Upper lobe of left lung (tissue), 6 donors: ENCODE measurements around the gene SH3RF1. TPM values are rescaled to one million over a fixed set of nuclear protein-coding genes. Genes with fewer than 3 reads are reported as not detected.

Source experiments
- ATAC-seq, 2 donors: fragments of 200-7000 bp; cut with Tn5 transposase; one replicate each; pipeline ENCODE4 v1.9.1; 2022; ENCODE audit warnings: mild to moderate bottlenecking in 2 of 2, moderate library complexity in 2 of 2; ENCODE audit not compliant: low FRiP score in 2 of 2
- DNase-seq, 2 donors: peaks; one replicate each; pipeline ENCODE4 v3.0.0-alpha.2; 2019 to 2020
- H3K27ac ChIP-seq, 4 donors: fragments of 200-600 bp; sonication (generic); one replicate each; pipeline ENCODE4 v1.5.1; 2016 to 2019
- H3K27me3 ChIP-seq, 4 donors: fragments of 200-600 bp; sonication (generic); one replicate each; pipeline ENCODE4 v1.5.1; 2017 to 2019
- H3K36me3 ChIP-seq, 4 donors: fragments of 200-600 bp; sonication (generic); one replicate each; pipeline ENCODE4 v1.5.1; 2016 to 2019
- H3K4me1 ChIP-seq, 4 donors: fragments of 200-600 bp; sonication (generic); one replicate each; pipeline ENCODE4 v1.5.1; 2018 to 2019
- H3K4me3 ChIP-seq, 4 donors: fragments of 200-600 bp; sonication (generic); one replicate each; pipeline ENCODE4 v1.5.1; 2017 to 2019; ENCODE audit warnings: mild to moderate bottlenecking in 2 of 4, moderate library complexity in 1 of 4
- H3K9me3 ChIP-seq, 4 donors: fragments of 200-600 bp; sonication (generic); one replicate each; pipeline ENCODE4 v1.5.1; 2018 to 2019
- EP300 ChIP-seq, 4 donors: sonication (generic); formaldehyde crosslinking; IDR thresholded peaks; one replicate each; pipeline ENCODE4 v1.5.1; 2017; ENCODE audit warnings: antibody characterized with exemption in 4 of 4, control low read depth in 2 of 4
- POLR2A ChIP-seq, 4 donors: fragments of 450-650 bp; IDR thresholded peaks; one replicate each; pipeline ENCODE4 v1.5.1; 2016 to 2017; ENCODE audit warnings: antibody characterized with exemption in 4 of 4, mild to moderate bottlenecking in 2 of 4
- POLR2AphosphoS5 ChIP-seq, 2 donors: sonication (generic); formaldehyde crosslinking; IDR thresholded peaks; one replicate each; pipeline ENCODE4 v1.5.1; 2017; ENCODE audit warnings: antibody characterized with exemption in 2 of 2
- WGBS, 2 donors: methylation state at CpG; one replicate each; pipeline ENCODE4 v1.1.5; 2017 to 2018; 5-methylcytosine and 5-hydroxymethylcytosine counted together
- total RNA-seq, 6 donors: library from RNA; depleted of rRNA in 4 of 6; stranded (reverse); fragments of >200 nt in 4 of 6; gene quantifications; one replicate each; pipeline versions ENCODE4 v1.1.0 to v1.2.1, GENCODE V29; 2016 to 2021
- TF ChIP-seq, protein P1 (sequence below), 6 experiments: fragments of 450-650 bp in 4 of 6; fragments of 200-600 bp in 2 of 6; sonication (generic) in 2 of 6; IDR thresholded peaks; one replicate each; pipeline ENCODE4 v1.5.1; 2016 to 2019; ENCODE audit warnings: antibody characterized with exemption in 6 of 6
- donor health status: DM: no; HTN: no; CAD: no; lungs with moderate emphysema.
- donor health status: DM: no; HTN: yes; CAD: no; lungs with severe emphysema.

The SH3RF1 gene
- total RNA-seq, 6 donors from 2014 or later: 27.1 to 38.7 (median 34.3) TPM

DNA sequence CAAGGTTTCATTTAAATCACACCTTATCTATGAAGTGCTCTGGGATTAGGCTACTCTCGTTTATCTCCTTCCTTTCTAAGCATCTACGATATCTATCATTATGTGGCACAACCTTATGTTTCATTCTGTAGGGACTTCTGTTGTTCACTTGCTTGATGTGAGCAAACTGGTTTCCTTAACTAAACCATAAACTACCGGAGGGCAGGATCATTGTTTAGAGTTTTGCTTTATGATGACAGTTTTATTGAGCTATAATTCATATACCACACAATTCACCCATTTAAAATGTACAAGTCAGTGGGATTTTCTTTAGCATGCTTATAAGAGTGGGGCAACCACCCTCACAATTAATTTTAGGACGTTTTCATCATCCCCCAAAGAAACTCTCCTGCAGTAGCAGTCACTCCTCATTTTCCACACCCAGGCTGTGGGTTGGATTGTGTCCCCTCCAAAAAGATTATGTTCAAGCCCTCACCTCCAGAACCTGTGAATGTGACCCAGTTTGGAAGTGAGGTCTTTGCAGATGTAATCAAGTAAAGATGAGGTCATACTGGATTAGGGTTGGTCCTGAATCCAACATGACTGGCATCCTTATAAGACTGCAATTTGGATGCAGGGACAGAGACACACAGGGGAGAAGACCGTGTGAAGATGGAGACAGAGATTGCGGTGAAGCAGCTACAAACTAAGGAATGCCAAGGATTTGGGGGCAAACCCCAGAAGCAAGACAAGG lies 42.1 kb upstream of the SH3RF1 start:
- H3K4me1 ChIP-seq: peaks cover 0 to 21% (median 18%) of the 10 kb centered on the region in 4 donors
- no peak overlapping the region for H3K27ac ChIP-seq
- TF ChIP-seq POLR2AphosphoS5 (IDR thresholded peaks at IDR 0.05): no peak
- no peak for TF ChIP-seq POLR2A (IDR thresholded peaks at IDR 0.05)
- no peak for TF ChIP-seq EP300 (IDR thresholded peaks at IDR 0.05)
- TF ChIP-seq, protein P1, sequence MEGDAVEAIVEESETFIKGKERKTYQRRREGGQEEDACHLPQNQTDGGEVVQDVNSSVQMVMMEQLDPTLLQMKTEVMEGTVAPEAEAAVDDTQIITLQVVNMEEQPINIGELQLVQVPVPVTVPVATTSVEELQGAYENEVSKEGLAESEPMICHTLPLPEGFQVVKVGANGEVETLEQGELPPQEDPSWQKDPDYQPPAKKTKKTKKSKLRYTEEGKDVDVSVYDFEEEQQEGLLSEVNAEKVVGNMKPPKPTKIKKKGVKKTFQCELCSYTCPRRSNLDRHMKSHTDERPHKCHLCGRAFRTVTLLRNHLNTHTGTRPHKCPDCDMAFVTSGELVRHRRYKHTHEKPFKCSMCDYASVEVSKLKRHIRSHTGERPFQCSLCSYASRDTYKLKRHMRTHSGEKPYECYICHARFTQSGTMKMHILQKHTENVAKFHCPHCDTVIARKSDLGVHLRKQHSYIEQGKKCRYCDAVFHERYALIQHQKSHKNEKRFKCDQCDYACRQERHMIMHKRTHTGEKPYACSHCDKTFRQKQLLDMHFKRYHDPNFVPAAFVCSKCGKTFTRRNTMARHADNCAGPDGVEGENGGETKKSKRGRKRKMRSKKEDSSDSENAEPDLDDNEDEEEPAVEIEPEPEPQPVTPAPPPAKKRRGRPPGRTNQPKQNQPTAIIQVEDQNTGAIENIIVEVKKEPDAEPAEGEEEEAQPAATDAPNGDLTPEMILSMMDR (IDR thresholded peaks at IDR 0.05): no peak
- ATAC-seq (no peak), DNase-seq (no peak)
- no peaks in the 10 kb centered on the region for H3K27me3 ChIP-seq
- H3K36me3 ChIP-seq: no peaks in the 10 kb centered on the region
- H3K9me3 ChIP-seq: no peaks in the 10 kb centered on the region
- no peak overlapping the region for H3K4me3 ChIP-seq
- WGBS, 2 donors: 86 to 93% methylated on average over 6 of the region's 6 CpGs

DNA sequence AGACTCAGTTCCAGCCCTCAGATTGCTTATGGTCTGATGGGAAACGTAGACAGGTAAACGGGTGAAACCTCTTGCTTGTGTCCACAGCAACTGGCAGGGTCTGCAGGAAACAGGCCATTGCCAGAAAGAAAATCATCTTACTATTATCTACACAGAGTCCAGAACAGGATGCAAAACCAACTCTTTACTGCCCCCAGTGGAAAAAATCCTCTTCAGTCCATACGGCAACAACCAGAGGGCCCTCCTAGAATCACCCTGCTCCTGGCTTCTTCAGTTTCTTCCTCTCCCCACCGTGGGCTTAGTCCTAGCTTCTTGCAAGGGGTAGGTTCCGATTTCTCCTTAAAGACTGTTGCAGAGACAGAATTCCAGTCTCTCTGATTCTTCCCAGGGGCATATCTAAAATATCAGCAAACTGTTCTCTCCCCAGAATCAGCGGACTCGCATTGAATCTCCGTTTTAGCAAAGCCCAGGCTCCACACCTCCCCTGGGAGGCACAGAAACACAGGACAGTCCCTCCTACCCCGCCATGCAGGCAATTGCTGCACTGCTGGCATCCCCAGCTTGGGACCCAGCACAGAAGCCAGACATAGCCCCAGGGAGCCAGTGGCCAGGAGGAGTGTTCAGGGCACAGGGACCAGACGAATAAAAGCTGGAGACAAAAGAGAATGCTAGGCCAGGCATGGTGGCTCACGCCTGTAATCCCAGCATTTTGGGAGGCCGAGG lies 41.0 kb upstream of the SH3RF1 start:
- no peak for DNase-seq
- 68 to 70% methylated on average over 12 of the region's 12 CpGs for WGBS, 2 donors
- H3K27ac ChIP-seq: no peak overlapping the region
- no peak overlapping the region for H3K4me3 ChIP-seq
- H3K4me1 ChIP-seq: peaks cover 0 to 21% (median 17%) of the 10 kb centered on the region in 4 donors
- no peak for TF ChIP-seq POLR2A (IDR thresholded peaks at IDR 0.05)
- TF ChIP-seq, protein P1 (IDR thresholded peaks at IDR 0.05): peak; percentile 36 to 55 (median 50)
- peak; percentile 66 to 80 for ATAC-seq
- no peaks in the 10 kb centered on the region for H3K9me3 ChIP-seq
- no peaks in the 10 kb centered on the region for H3K36me3 ChIP-seq
- no peaks in the 10 kb centered on the region for H3K27me3 ChIP-seq

DNA sequence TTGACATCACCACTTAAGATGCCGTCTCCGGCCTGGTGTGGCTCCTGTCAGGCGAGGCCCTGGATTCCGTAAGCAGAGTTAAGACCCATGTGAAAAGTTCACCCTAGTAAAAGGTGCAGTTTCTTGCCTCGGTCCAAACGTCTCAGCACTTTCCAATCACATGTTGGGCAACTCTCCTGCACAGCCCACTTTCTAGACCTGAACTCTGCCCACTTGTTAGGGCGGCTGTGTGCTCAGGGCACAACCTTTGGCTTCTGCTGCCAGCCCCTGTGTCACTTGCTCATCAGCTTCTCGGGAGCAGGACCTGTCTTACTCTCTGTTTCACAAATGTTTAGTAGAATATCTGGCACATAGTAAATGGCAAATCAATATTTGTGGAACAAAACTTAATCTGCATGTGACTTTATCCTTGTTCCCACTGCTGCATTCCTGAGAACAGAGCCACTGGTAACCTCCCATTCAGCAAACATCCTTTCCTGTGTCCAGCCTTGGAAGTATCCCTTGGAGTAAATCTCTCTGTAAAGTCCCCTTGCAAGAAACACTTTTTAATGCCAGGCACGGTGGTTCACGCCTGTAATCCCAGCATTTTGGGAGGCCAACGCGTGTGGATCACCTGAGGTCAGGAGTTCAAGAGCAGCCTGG lies 38.7 kb upstream of the SH3RF1 start:
- ATAC-seq: no peak
- H3K9me3 ChIP-seq: no peaks in the 10 kb centered on the region
- no peaks in the 10 kb centered on the region for H3K27me3 ChIP-seq
- DNase-seq: no peak
- no peak for TF ChIP-seq POLR2A (IDR thresholded peaks at IDR 0.05)
- no peak for TF ChIP-seq EP300 (IDR thresholded peaks at IDR 0.05)
- no peak for TF ChIP-seq POLR2AphosphoS5 (IDR thresholded peaks at IDR 0.05)
- TF ChIP-seq, protein P1 (IDR thresholded peaks at IDR 0.05): no peak
- no peak overlapping the region for H3K4me3 ChIP-seq
- H3K4me1 ChIP-seq: peaks cover 0 to 13% (median 5%) of the 10 kb centered on the region in 4 donors
- H3K36me3 ChIP-seq: no peaks in the 10 kb centered on the region
- H3K27ac ChIP-seq: no peak overlapping the region
- WGBS, 2 donors: 88 to 90% methylated on average over 12 of the region's 12 CpGs

DNA sequence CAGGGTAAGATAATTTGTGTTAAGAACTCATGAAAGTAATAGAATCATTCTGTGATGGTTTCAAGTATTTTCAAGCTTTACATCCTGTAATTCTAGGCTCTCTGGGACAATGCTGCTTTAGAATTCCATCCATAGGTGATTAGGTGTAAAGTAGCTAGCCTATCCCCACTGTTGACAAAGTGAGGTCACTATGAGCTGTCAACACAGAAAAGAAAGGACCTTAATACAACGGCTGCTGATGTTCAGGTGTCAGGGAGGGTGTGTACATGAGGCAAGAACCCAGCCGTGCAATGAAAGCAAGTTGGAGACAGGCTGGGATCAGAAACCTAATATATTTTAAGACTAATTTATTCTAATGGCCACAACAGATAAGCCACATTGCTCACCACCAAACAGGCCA lies 36.8 kb upstream of the SH3RF1 start:
- ATAC-seq (no peak), DNase-seq (no peak)
- H3K4me3 ChIP-seq: no peak overlapping the region
- H3K9me3 ChIP-seq: no peaks in the 10 kb centered on the region
- 77 to 83% methylated on average over 2 of the region's 2 CpGs for WGBS, 2 donors
- TF ChIP-seq, protein P1 (IDR thresholded peaks at IDR 0.05): no peak
- TF ChIP-seq POLR2A (IDR thresholded peaks at IDR 0.05) (no peak), EP300 (IDR thresholded peaks at IDR 0.05) (no peak), POLR2AphosphoS5 (IDR thresholded peaks at IDR 0.05) (no peak)
- no peaks in the 10 kb centered on the region for H3K27me3 ChIP-seq
- peaks cover 0 to 11% (median 3%) of the 10 kb centered on the region in 4 donors for H3K4me1 ChIP-seq
- no peaks in the 10 kb centered on the region for H3K36me3 ChIP-seq
- no peak overlapping the region for H3K27ac ChIP-seq
